DND-41 (cell line): ENCODE results near the gene SIX3.

Experiments used
- EZH2 ChIP-seq: IDR thresholded peaks from 3 replicates; pipeline ENCODE4 v1.6.1; 2012; ENCODE audit warnings: borderline replicate concordance, low read depth, mild to moderate bottlenecking, moderate library complexity, low read length, inconsistent platforms; ENCODE audit not compliant: severe bottlenecking
- TF ChIP-seq, protein P1 (sequence below): IDR thresholded peaks from 2 replicates; pipeline ENCODE4 v1.5.1; 2012; ENCODE audit warnings: borderline replicate concordance, low read length, moderate library complexity, mild to moderate bottlenecking; ENCODE audit not compliant: poor library complexity, severe bottlenecking; ENCODE audit errors: extremely low read depth

DNA sequence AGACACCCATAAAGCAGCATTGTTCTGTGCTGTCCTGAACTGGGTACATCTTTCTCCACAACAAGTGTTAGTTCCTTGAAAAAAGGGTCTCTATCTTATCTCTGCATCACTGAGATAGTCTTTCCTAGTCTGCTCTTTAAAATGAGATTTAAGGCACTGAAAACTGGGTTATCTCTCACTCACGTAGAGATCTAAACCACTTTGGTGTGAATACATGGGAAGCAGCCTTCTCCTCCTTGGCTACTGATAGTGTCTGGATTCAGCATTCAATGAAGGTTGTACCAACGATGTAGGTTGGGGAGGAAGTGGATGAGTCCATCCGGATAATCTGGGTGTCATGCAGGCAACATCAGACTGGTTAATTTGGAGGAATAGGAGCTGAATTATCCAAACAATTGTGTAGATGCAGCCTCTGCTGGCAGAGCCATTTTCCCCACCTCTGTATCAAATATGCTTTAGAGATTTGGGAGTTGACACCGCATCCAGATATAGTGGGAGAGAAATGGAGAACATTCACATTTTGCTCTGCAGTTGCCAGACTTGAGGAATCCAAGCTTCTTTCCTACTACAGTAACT, 15.9 kb upstream of the SIX3 start:
- TF ChIP-seq, protein P1, sequence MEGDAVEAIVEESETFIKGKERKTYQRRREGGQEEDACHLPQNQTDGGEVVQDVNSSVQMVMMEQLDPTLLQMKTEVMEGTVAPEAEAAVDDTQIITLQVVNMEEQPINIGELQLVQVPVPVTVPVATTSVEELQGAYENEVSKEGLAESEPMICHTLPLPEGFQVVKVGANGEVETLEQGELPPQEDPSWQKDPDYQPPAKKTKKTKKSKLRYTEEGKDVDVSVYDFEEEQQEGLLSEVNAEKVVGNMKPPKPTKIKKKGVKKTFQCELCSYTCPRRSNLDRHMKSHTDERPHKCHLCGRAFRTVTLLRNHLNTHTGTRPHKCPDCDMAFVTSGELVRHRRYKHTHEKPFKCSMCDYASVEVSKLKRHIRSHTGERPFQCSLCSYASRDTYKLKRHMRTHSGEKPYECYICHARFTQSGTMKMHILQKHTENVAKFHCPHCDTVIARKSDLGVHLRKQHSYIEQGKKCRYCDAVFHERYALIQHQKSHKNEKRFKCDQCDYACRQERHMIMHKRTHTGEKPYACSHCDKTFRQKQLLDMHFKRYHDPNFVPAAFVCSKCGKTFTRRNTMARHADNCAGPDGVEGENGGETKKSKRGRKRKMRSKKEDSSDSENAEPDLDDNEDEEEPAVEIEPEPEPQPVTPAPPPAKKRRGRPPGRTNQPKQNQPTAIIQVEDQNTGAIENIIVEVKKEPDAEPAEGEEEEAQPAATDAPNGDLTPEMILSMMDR: no peak
- TF ChIP-seq EZH2: no peak
